CD1c-positive myeloid dendritic cell (primary cell): Measurements from ENCODE around the gene MTHFD1L.

Experiments used
- DNase-seq: peaks from one replicate; pipeline ENCODE4 v3.0.0-alpha.2; 2016; ENCODE audit errors: extremely low spot score

Gene MTHFD1L

GRCh38 chr6:150898399-150899170 lies 33.1 kb downstream of the MTHFD1L start:
- no peak for DNase-seq

- no peak for DNase-seq
Observed at GRCh38 chr6:150899231-150899630, 33.7 kb downstream of the MTHFD1L start.

GRCh38 chr6:150900049-150900448 lies 34.5 kb downstream of the MTHFD1L start:
- no peak for DNase-seq

GRCh38 chr6:150902142-150902776 lies 36.8 kb downstream of the MTHFD1L start:
- DNase-seq = no peak

GRCh38 chr6:150905769-150906168 lies 40.3 kb downstream of the MTHFD1L start:
- no peak for DNase-seq

GRCh38 chr6:150906641-150907326 lies 41.3 kb downstream of the MTHFD1L start:
- no peak for DNase-seq

- no peak for DNase-seq
Observed at GRCh38 chr6:150907383-150907782, 41.9 kb downstream of the MTHFD1L start.

GRCh38 chr6:150908901-150909300 lies 43.4 kb downstream of the MTHFD1L start:
- DNase-seq = no peak

GRCh38 chr6:150910561-150910960 lies 45.1 kb downstream of the MTHFD1L start:
- no peak for DNase-seq

- DNase-seq = no peak
Observed at GRCh38 chr6:150914372-150914771, 48.9 kb downstream of the MTHFD1L start.

GRCh38 chr6:150915131-150915879 lies 49.8 kb downstream of the MTHFD1L start:
- DNase-seq = no peak

- no peak for DNase-seq
Observed at GRCh38 chr6:150915880-150916265, 50.4 kb downstream of the MTHFD1L start.

- no peak for DNase-seq
Observed at GRCh38 chr6:150919938-150920337, 54.4 kb downstream of the MTHFD1L start.

- no peak for DNase-seq
Observed at GRCh38 chr6:150922137-150922536, 56.6 kb downstream of the MTHFD1L start.

- no peak for DNase-seq
Observed at GRCh38 chr6:150924808-150925589, 59.5 kb downstream of the MTHFD1L start.

GRCh38 chr6:150925590-150925928 lies 60.1 kb downstream of the MTHFD1L start:
- DNase-seq = no peak

- DNase-seq = no peak
Observed at GRCh38 chr6:150925976-150926375, 60.5 kb downstream of the MTHFD1L start.

- DNase-seq = no peak
Observed at GRCh38 chr6:150928882-150929281, 63.4 kb downstream of the MTHFD1L start.

GRCh38 chr6:150929416-150929815 lies 63.9 kb downstream of the MTHFD1L start:
- DNase-seq = no peak

- DNase-seq = no peak
Observed at GRCh38 chr6:150930841-150931240, 65.3 kb downstream of the MTHFD1L start.

- DNase-seq = no peak
Observed at GRCh38 chr6:150931405-150931804, 65.9 kb downstream of the MTHFD1L start.
